Measurements from ENCODE around the gene TTLL3.

DNA sequence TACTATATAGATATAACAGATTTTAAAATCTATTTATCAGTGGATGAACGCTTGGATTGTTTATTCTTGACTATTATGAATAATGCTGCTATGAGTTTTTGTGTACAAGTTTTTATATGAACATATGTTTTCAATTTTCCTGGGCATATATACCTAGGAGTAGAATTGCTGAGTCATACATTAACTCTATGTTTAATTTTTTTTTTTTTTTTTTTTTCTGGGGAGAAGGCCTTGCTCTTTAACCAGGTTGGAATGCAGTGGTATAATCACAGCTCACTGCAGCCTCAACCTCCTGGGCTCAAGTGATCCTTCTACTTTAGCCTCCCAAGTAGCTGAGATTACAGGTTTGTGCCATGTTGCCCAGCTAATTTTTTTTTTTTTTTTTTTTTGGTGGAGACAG, 60.9 kb downstream of the TTLL3 start:
- TF ChIP-seq POLR2A (IDR thresholded peaks at IDR 0.05): no peak
- no peak for TF ChIP-seq CTCF (IDR thresholded peaks at IDR 0.05)

Measured in body of pancreas (tissue), 4 donors.